NCI-H226 (cell line): ENCODE measurements around the gene NCBP3.

Experiments used
- DNase-seq: peaks from one replicate; pipeline ENCODE4 v3.0.0-alpha.2; 2015

The NCBP3 gene

GRCh38 chr17:3845621-3846436 is at the start of gene NCBP3:
TSS of gene NCBP3 (minus strand) at chr17:3846246. CDS start at chr17:3846223, 23 bp downstream.
- DNase-seq = peak; percentile 82

DNA sequence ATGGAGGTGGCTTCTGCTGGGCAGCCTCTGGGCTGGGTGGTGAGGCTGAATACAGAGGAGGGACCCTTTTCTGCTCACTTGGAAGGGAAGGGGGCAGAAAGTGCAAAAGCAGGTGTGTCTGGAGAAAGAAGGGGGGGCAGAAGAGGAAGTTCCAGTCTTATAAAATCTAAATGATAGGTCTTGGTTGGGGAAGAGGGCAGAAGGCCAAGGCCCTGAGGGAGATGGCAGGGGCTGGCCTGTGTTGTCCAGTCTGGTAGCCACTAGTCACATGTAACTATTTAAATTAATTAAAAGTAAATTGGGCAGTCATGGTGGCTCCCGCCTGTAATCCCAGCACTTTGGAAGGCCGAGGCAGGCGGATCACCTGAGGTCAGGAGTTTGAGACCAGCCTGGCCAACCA is 49.3 kb upstream of the NCBP3 start:
- DNase-seq = no peak

- peak; percentile 46 for DNase-seq
These were observed 48.9 kb upstream of the NCBP3 start for GRCh38 chr17:3894911-3895343.

GRCh38 chr17:3894188-3894587 is 48.1 kb upstream of the NCBP3 start:
- DNase-seq = no peak

GRCh38 chr17:3893720-3894116 is 47.7 kb upstream of the NCBP3 start:
- no peak for DNase-seq

DNA sequence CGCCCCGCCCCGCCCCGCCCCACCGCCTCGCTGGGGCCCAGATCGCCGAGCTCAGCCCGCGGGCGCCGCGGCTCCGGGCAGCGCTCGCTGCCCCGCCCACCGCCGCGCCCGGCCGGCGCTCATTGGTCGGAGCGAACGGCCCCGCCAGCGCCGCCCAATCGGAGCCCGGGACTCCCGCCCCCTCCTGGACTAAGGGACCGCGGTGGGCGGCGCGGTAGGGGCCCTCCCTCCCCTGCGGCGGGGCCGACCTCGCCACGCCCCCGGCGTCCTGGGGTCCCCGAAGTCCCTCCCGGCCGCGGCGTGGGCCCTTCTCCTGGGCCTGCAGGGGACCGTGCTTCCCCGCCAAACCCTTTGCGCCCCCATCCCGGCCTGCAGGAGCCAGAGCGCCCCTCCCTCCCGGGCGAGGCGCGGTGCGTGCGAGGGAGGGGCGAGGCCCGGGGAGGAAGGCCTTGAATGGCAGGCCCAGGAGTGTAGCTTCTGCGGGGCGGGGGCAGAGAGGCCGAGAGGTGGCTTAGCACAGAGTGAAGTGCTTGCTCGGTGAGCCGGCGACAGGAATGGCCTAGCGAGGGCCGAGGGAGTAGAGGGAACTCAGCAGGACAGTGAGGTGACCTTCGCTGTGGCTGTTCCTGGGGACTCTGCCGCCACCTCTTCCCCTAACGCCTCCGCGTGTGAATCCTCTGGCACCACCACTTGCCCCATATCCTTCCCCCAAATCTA is 47.1 kb upstream of the NCBP3 start, which contains the start of gene CAMKK1:
TSS of gene CAMKK1 (minus strand) at position 51 of the 717 bp plus-strand sequence. CDS start 7,366 bp downstream, outside the sequence.
- peak; percentile 82 for DNase-seq

- DNase-seq = peak; percentile 52
These were observed 46.3 kb upstream of the NCBP3 start for GRCh38 chr17:3892095-3892998.

- no peak for DNase-seq
These were observed 45.6 kb upstream of the NCBP3 start for GRCh38 chr17:3891626-3892094.

DNA sequence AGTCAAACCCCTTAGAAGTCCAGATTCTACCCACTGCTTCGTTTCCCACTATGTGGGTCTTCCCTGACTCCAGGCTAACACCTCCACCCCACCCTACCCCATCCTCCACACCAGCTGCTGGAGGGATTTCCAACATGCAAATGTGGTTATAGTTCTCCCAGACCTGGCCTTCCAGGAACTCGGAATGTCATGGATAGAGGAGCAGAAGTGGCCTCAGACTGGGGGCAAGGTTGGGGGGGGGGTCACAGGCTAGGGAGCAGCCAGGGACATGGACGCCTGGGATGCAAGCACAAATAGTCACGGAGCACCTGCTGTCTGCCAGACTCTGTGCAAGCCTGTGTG is 44.8 kb upstream of the NCBP3 start:
- DNase-seq = no peak

DNA sequence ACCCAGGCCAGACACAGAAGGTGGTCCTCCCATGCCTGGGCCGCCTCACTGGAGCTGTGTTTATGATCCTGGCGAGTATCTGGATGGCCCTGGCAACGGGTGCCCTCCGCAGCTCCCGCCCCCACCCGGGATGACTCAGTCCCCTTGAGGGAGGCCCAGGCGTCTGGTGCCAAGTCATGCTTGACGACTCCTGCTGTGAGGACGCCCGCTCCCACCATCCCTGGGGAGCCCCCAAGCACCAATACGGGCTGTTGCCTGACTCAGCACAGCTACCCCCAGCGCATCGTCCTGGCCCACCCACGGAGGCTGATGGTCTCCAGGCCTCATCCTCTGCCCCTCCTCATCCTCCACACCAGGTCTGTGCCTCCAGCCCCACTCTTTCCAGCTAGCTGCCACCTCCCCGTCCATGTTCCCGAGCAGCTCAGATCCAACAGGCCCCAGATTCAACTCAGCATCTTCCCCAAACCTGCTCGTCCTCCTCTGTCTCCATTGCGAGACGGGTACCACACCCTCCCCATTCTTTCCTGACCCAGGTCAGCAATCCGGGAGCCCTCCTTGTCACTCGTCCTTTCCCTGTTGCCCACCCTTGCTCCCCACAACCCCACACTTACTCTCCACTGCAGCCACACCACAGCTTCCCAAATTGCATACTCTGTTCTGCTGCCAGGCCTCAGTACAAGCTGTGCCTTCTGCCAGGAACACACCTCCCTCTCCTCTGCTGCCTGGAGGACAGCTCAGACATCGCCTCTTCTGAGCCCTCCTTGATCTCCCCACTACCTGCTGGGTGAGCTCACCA is 44.2 kb upstream of the NCBP3 start:
- peak; percentile 80 for DNase-seq

GRCh38 chr17:3889325-3890012 is 43.4 kb upstream of the NCBP3 start:
- no peak for DNase-seq

- peak; percentile 94 for DNase-seq
These were observed 42.5 kb upstream of the NCBP3 start for GRCh38 chr17:3888343-3889171.

GRCh38 chr17:3887804-3888203 is 41.8 kb upstream of the NCBP3 start:
- no peak for DNase-seq

GRCh38 chr17:3887394-3887793 is 41.3 kb upstream of the NCBP3 start:
- DNase-seq = no peak

GRCh38 chr17:3886776-3887175 is 40.7 kb upstream of the NCBP3 start:
- DNase-seq = no peak

- DNase-seq = peak; percentile 56
These were observed 39.9 kb upstream of the NCBP3 start for GRCh38 chr17:3885970-3886369.

DNA sequence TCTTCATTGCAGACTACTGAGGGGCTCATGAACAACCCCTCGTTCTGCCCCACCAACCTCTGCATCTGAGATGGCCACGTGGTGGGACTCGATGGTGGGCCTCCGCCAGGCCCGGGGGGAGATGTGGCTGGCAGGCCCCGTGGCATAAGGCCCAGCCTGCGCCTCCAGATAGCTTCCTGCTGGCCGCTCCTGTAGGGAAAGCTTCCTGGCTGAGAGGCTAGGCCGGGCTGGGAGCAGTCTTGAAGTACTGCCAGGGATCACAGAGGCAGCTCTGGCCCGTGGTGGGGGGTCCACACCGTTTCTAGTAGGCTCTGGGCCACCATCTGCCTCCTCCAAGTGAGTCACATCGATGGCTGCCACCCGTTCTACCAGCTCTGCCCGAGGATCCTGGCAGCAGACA is 39.2 kb upstream of the NCBP3 start:
- DNase-seq = no peak

DNA sequence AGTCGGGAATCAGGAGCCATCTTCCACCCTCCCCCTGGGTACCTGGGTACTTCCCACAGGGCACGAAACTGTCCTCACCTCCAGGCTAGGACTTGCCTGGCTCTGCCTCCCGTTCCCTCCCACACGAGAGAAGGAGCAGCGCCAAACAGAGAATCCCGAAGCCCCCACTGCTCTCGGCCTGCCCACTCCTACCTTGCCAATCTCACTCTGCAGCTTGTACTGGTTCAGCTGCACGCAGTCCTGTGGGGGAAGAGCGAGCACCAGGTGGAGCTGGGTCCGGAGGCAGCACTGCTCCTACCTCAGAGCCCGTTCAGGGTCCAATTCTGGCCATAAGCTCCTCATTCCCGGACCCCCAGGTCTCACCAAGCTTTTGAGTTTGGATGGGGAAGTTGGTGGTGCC is 38.1 kb upstream of the NCBP3 start:
- DNase-seq = no peak

DNA sequence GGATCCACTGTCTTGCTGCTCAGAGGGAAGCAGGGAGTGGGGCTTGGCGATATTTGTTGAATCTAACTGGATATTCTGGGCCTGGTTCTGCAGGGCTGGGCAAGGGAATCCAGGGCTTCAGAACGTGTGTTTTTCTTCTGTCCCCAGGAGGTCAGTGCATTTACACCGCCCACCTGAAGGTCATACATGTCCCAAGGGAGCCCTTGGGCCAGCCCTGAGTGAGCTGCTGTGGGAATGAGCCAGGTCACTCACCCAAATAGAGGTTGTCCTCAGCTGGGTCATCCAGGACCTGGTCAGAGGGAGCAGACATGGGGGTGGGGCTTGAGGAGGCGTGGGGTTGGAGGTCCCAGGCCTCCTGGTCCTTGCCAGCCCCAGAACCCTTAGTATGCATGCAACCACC is 36.2 kb upstream of the NCBP3 start:
- DNase-seq = no peak

DNA sequence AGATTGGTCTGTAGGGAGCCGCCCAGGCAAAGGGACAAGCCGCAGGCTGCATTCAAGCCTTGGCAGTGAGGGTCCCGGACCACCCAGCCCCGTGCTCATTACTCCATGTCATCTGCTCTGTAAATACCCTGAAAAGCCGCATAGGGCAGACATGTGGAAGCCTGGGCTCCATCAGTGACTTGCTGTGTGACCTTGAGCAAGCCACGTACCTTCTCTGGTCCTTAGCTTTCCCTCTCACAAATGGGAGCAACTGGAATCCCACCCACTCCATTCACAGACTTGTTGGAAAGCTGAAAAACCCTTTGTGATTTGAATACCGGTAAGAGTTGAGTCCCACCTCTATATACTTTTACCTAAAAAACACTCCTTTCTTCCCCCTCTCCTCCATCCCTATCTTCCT is 34.9 kb upstream of the NCBP3 start:
- no peak for DNase-seq
